ENCODE results near the gene GPR39.

Gene GPR39

DNA sequence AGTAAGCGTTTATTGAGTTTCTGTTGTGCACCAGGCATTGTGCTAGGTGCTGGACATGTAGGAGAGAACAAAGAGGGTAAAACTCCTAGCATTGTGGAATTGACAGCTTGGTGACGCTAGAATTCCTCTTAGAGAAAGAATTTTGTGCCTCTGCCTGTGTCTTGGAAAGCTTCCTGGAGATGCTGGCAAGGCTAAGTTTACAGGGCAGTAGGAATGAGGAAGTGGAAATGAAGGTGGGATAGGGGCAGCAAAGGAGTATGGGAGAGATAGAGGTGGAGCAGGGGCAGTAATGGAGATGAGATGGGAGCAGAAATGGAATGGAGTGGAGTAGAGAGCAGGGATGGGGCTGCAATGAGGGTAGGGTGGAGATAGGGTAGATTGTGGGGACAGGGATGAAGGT is 29.8 kb downstream of the GPR39 start:
- DNase-seq (ENCODE audit: low spot score), result no peak

GRCh38 chr2:132448331-132448730 is 31.7 kb downstream of the GPR39 start:
- no peak for DNase-seq (ENCODE audit: low spot score)

DNA sequence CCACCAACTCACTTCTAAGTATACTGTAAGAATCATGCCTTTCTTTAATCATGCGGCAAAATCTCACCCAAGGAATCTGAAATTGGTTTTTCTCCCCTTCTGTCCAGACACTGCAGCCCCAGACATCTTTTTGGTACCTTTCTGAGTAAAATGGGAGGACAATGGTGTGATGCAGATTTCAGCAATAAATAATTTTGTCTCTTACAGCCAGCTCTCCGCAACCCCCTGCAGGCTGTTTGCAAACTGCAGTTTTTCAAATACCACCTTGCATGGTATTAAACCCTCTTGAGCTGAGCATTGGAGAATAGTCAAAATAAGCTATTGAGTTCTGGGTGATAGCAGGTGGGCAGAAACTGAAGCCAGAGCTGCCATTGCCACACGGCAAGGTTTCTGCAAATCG is 32.2 kb downstream of the GPR39 start:
- DNase-seq (ENCODE audit: low spot score), result peak; percentile 26

- DNase-seq (ENCODE audit: low spot score), result no peak
Measured at GRCh38 chr2:132449868-132450267, 33.3 kb downstream of the GPR39 start.

- no peak for DNase-seq (ENCODE audit: low spot score)
Measured at GRCh38 chr2:132460781-132461180, 44.2 kb downstream of the GPR39 start.

GRCh38 chr2:132462236-132462635 is 45.6 kb downstream of the GPR39 start:
- no peak for DNase-seq (ENCODE audit: low spot score)

DNA sequence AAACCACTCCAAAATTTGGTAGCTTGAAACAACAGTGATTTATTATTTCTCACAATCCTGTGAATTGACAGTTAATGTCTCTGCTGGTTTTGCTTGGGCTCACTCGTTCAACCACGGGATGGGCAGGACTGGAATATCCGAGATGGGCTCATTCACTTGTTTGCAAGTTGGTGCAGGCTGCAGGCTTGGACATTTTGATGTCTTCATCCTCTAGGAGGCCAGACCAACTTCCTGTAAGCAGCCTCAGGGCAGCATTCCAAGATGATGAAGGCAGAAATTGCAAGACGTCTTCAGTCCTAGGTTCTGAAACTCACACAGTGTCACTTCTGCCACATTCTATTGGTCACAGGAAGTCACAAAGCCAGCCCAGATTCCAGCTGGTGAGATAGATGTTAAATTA is 47.1 kb downstream of the GPR39 start:
- no peak for DNase-seq (ENCODE audit: low spot score)

- DNase-seq (ENCODE audit: low spot score), result no peak
Measured at GRCh38 chr2:132465917-132466316, 49.3 kb downstream of the GPR39 start.

- no peak for DNase-seq (ENCODE audit: low spot score)
Measured at GRCh38 chr2:132466428-132467028, 49.9 kb downstream of the GPR39 start.

DNA sequence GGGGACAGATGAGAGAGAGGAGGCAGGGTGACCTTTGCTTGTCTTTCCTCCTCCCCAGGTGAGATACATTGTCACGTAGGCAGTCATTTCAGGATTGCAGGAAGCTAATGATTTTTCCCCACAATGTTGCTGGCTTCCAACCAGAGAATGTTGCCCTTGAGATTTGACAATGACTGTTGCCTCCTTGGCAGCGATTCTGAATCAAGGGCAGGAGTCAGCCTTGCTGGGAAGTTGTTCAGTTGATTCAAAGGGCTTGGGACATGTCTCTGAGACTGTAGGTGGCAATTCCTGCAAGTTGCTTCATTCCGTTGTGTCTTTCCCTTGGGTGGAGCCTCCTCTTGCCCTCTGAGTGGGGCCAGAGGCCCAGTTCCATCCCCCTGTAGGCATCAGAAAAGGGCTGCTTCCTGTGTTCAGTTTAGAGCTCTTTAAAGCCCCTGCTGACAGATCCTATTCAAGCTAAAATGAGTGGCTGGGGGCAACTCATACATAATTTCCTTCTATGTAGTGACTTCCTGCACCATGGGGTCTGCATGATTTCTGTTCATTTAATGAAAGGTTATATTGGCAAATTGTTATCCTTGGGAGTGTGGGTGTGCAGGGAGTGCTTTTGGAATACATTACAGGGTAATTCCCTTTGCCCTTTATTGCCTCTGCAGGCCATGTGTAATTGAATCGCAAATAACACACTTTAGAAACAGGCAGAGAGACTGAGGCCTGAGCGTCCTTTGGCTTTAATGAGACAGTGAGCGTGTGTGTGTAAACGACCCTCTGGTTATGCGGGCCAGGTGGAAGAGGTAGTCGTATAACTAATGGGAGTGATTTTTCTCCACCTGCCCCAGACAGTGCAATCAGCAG is 52.4 kb downstream of the GPR39 start:
- no peak for DNase-seq (ENCODE audit: low spot score)

- no peak for DNase-seq (ENCODE audit: low spot score)
Measured at GRCh38 chr2:132470746-132471145, 54.1 kb downstream of the GPR39 start.

DNA sequence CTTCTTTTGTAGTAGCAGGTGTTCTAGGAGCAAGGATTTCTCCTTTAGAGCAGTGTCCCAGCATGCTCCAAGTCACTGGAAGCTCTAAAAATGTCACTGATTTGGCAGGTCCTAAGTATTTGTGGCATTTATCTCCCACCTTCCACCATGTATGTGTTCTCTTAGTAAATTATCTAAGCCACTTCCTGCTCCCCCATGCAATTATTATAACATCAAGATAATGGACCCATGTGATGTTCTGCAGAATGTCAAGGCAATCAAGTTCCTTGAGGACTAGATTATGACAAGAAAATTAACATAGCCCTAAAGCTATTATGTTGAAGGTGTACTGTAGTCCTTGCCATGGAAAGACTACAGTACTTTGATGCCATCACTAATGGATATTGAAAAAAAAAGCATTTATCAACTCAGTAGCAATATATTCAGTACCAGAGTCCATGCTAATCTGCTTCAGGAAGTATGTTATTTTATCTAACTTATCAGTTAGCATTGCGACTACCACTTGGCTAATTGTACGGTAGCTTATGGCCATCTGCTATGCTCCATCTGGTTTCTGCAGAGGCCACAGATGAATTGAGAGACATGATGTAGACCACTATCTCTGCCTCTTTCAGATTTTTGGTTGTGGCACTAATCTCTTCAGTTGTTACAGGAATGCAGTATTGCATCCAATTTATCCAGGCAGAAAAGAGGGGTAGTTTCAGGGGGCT is 56.7 kb downstream of the GPR39 start:
- DNase-seq (ENCODE audit: low spot score), result no peak

DNA sequence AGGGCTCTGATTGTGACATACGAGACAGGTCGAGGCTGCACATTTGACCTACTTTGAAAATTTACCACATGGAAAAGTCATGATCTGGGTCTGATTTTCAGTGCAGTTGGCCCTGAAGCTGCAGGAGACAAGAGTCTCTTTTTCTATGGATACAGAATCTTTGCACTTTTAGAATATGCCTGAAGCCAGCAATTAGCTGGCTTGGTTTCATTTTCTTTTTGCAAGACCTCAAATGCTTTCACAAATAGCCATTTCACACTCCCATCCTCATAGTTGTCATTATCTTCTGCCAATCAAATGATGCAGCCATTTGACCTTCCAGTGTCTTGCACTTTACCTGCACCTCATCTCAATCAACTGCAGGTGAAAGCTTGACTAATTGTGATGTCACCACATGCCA is 59.0 kb downstream of the GPR39 start:
- DNase-seq (ENCODE audit: low spot score), result no peak

GRCh38 chr2:132477436-132477835 is 60.8 kb downstream of the GPR39 start:
- DNase-seq (ENCODE audit: low spot score), result no peak

DNA sequence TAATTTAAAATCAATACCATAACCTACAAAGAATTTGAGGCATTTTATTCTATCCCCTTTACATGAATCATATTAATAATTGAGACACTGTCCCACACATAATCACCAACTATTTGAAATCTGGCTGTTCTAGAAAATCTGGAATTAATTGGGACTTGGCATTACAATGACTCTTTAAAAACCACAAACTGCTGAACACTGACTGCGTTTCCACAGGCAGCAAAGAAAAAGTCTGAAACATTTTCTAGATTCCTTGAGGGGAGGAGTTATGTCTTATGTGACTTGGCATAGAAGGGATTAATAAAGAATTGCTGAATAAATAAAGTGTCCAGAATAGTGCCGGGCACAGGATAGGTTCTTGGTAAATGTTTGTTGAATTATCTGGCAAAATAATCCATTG is 61.4 kb downstream of the GPR39 start:
- no peak for DNase-seq (ENCODE audit: low spot score)

DNA sequence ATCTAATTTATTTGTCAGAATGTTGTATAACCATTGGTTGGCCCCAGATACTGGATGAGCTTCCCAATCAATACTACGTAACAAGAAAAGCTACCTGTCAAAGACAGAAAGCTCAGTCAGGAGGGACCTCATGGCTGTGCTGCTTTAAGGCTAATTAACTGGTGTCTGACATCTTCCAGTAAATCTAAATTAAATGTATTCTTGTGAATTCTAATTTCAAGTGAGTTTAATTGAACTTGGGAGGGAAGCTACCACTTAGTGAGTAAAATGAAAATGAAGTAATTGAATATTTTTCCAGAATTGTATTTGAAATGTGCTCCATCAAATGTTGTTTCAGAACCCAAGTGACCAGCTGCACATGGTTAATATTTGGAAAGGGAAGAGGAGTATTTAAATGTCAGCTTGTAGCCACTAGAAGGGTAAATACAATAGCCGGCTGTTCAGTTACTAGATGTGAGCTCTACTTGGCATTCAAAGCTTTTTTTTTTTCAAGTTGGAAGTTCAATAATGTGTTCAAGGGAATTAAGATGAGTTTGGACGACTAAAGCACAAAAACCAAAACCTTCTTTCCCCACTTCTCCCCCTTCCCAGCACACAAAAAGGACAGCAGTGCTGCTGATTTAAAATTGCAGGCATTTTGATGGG is 62.0 kb downstream of the GPR39 start:
- no peak for DNase-seq (ENCODE audit: low spot score)

DNA sequence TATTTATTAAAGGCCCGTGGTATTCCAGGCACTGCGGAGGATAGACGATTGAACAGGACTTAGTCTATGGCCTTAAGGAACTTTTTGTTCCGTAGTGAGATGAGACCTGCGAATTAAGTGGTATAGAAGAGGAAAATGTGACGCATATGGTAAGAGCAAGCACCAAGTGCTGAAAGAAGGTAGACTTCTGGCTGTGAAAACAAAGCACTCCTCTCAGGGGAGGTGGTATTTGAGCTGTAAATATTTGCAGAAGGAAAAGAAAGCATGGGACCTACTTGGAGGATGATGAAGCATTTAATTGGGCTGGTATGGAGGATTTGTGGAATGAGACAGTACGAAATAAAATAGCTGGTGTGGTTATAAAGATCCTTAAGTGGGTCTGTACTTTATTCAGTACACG is 62.5 kb downstream of the GPR39 start:
- DNase-seq (ENCODE audit: low spot score), result no peak

GRCh38 chr2:132482821-132483220 is 66.2 kb downstream of the GPR39 start:
- no peak for DNase-seq (ENCODE audit: low spot score)

GRCh38 chr2:132484144-132484543 is 67.5 kb downstream of the GPR39 start:
- no peak for DNase-seq (ENCODE audit: low spot score)

DNA sequence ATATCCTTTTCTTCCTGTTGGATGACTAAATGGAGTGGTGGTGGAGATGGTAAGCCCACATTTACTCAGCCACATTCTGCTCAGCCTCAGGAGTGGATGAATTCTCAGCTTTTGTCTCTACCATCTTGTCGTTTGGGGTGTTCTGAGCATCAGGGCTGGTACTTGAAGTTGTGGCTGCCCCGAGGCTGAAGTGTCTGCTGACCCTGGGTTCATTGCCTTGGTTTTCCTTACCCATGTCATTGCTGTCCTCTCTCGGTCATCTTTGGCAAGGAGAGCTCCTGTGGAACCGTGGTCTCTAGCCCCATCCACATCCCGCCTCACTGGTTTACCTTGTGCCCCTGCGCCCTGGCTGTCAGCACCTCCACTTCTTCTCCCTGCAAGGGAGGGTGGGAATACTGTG is 71.9 kb downstream of the GPR39 start:
- DNase-seq (ENCODE audit: low spot score), result no peak

DNA sequence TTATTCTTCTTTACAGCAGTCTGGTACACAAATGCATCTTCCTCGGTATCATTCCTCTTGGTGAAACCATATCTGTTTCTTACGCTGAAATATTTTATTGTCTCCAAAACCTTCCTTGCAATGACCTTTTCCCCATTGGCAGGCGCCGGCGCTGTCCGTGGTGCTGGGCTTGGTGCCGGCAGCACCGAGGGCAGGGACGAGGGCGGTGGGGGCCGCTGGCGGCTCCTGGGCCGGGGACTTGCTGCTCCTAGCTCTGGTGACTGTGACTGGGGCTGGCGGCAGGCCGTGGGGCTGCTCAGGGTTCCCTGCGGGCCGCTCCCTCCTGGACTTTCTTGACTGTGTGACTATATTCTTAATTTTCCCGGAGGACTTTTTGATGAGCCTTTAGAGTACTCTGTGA is 72.5 kb downstream of the GPR39 start:
- no peak for DNase-seq (ENCODE audit: low spot score)

GRCh38 chr2:132495881-132496280 is 79.3 kb downstream of the GPR39 start:
- DNase-seq (ENCODE audit: low spot score), result no peak

- DNase-seq (ENCODE audit: low spot score), result no peak
Measured at GRCh38 chr2:132496555-132496954, 80.0 kb downstream of the GPR39 start.
